ENCODE data around the gene TOX3. TPM values are rescaled to one million over a fixed set of nuclear protein-coding genes. Genes with fewer than 3 reads are reported as not detected.

The TOX3 gene
- total and polyA plus RNA-seq, 2 of the 13 experiments (the other 11 are each of a cell fraction or from before 2014, with no cell fraction given), result 14.5 to 98.6 TPM

DNA sequence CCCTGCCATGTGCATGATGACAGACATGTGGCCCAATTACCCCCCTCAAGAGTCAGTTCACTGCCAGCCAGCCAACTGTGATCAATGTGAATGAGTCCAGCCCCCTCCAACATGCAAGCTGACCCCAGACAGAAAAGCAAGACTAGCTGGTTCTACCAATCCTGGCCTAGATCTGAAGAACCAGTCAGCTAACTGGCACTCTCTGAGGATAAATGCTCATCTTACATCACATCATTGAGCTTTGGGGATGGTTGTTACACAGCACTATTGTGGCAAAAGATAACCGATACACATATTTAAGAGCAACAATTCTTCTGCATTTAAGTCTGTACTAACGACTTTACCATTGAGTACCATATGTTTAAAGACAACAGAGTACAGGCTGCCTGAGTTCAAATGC is 106.7 kb downstream of the TOX3 start:
- CTCF ChIA-PET (ENCODE audit: low intra/inter-chr PET ratio, low total read pairs), result no interaction called here
- DNase-seq (ENCODE audit: low spot score), result no peak
- H3K4me2 ChIP-seq (ENCODE audit: low read depth, low read length), result no peak overlapping the region
- H3K4me1 ChIP-seq (ENCODE audit: insufficient read depth, low read length), result peaks cover 10% of the 10 kb centered on the region
- H2AFZ ChIP-seq (ENCODE audit: low read length), result no peak overlapping the region
- POLR2A ChIA-PET, result no interaction called here
- no peak for ATAC-seq
- BruUV-seq (replicated peaks), result no TSS peak
- intact Hi-C loops (cut with micrococcal nuclease; ENCODE audit: unreplicated experiment) (no loop called here), in situ Hi-C loops (cut with HindIII; ENCODE audit: extremely low pct_ligation_motif_present, low pct_unique_long_range_greater_than_20kb) (loop anchor here (25.0 kb wide), 1 partner anchor 422 kb away; no protein-coding TSS in a partner anchor)
- H3K36me3 ChIP-seq (replicated peaks in 1 of 2; ENCODE audit: control insufficient read depth in 1 of 2, insufficient read depth in 2 of 2, low read length in 2 of 2), result peaks cover 26 to 60% of the 10 kb centered on the region in 2 experiments
- no peaks in the 10 kb centered on the region for H3K9me3 ChIP-seq (ENCODE audit: low read length)
- H3K4me3 ChIP-seq (replicated peaks in 1 of 3; ENCODE audit: insufficient read depth in 1 of 3, low read depth in 2 of 3, low read length in 3 of 3), result no peak overlapping the region
- FAIRE-seq, result no peak
- no peak overlapping the region for H3K9ac ChIP-seq (ENCODE audit: insufficient read depth, low read depth, low read length)
- WGBS (ENCODE audit: low lambda C conversion rate), result 97% methylated on average over 2 of the region's 2 CpGs
- no peaks in the 10 kb centered on the region for H3K79me2 ChIP-seq (ENCODE audit: insufficient read depth, low read length)
- no peaks in the 10 kb centered on the region for H3K27me3 ChIP-seq (ENCODE audit: control insufficient read depth in 1 of 2, insufficient read depth in 2 of 2, low read length in 2 of 2)
- no peak overlapping the region for H3K27ac ChIP-seq (ENCODE audit: extremely low read length, insufficient read depth, low read length)
- no peaks in the 10 kb centered on the region; the same call in 1 of the 2 replicates for H4K20me1 ChIP-seq (ENCODE audit: insufficient read depth, low read length)
- TF ChIP-seq SMAD3 (CRISPR knock-in tag; IDR thresholded peaks at IDR 0.05), result no peak
- TF ChIP-seq ZNF749 (CRISPR knock-in tag; IDR thresholded peaks at IDR 0.05; ENCODE audit: borderline replicate concordance), result no peak
- no peak for TF ChIP-seq ZNF577 (CRISPR knock-in tag; IDR thresholded peaks at IDR 0.05; ENCODE audit: borderline replicate concordance, low read depth)
- TF ChIP-seq, protein P1, sequence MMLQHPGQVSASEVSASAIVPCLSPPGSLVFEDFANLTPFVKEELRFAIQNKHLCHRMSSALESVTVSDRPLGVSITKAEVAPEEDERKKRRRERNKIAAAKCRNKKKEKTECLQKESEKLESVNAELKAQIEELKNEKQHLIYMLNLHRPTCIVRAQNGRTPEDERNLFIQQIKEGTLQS (CRISPR knock-in tag; IDR thresholded peaks at IDR 0.05), result no peak
- TF ChIP-seq ZNF10 (CRISPR knock-in tag; IDR thresholded peaks at IDR 0.05; ENCODE audit: borderline replicate concordance, low read depth), result no peak
- TF ChIP-seq MAFG (CRISPR knock-in tag; IDR thresholded peaks at IDR 0.05), result no peak
- no peak for TF ChIP-seq EEA1 (CRISPR knock-in tag; IDR thresholded peaks at IDR 0.05; ENCODE audit: borderline replicate concordance)
- peak; percentile 99 for TF ChIP-seq RBAK (CRISPR knock-in tag; IDR thresholded peaks at IDR 0.05)
- no peak for TF ChIP-seq TBP (CRISPR knock-in tag; IDR thresholded peaks at IDR 0.05)
- no peak for TF ChIP-seq ZNF232 (CRISPR knock-in tag; IDR thresholded peaks at IDR 0.05; ENCODE audit: borderline replicate concordance)
- TF ChIP-seq ZNF724P (CRISPR knock-in tag; IDR thresholded peaks at IDR 0.05; ENCODE audit: borderline replicate concordance), result no peak
- TF ChIP-seq POLR2G (IDR thresholded peaks at IDR 0.05; ENCODE audit: low read depth, low read length), result no peak
- TF ChIP-seq ZNF550 (CRISPR knock-in tag; IDR thresholded peaks at IDR 0.05; ENCODE audit: borderline replicate concordance), result 0 out of 2 replicates have a peak, but pooled peaks have one; percentile 65
- TF ChIP-seq ZNF292 (CRISPR knock-in tag; IDR thresholded peaks at IDR 0.05; ENCODE audit: borderline replicate concordance, low read depth), result no peak
- peak; percentile 82 for TF ChIP-seq RBM22 (optimal IDR thresholded peaks at IDR 0.05; ENCODE audit: low read length)
- TF ChIP-seq, protein P2, sequence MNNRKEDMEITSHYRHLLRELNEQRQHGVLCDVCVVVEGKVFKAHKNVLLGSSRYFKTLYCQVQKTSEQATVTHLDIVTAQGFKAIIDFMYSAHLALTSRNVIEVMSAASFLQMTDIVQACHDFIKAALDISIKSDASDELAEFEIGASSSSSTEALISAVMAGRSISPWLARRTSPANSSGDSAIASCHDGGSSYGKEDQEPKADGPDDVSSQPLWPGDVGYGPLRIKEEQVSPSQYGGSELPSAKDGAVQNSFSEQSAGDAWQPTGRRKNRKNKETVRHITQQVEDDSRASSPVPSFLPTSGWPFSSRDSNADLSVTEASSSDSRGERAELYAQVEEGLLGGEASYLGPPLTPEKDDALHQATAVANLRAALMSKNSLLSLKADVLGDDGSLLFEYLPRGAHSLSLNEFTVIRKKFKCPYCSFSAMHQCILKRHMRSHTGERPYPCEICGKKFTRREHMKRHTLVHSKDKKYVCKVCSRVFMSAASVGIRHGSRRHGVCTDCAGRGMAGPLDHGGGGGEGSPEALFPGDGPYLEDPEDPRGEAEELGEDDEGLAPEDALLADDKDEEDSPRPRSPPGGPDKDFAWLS (CRISPR knock-in tag; IDR thresholded peaks at IDR 0.05; ENCODE audit: borderline replicate concordance), result no peak
- TF ChIP-seq NAIF1 (CRISPR knock-in tag; IDR thresholded peaks at IDR 0.05; ENCODE audit: borderline replicate concordance), result no peak
- TF ChIP-seq NFE2L1 (CRISPR knock-in tag; IDR thresholded peaks at IDR 0.05; ENCODE audit: borderline replicate concordance), result no peak
- no peak for TF ChIP-seq SPEN (CRISPR knock-in tag; IDR thresholded peaks at IDR 0.05; ENCODE audit: low read depth)
- no peak for TF ChIP-seq SMAD1 (CRISPR knock-in tag; IDR thresholded peaks at IDR 0.05; ENCODE audit: borderline replicate concordance, low read depth)
- no peak for TF ChIP-seq JUNB (CRISPR knock-in tag; IDR thresholded peaks at IDR 0.05; ENCODE audit: borderline replicate concordance)
- TF ChIP-seq CHD4 (IDR thresholded peaks at IDR 0.05; ENCODE audit: borderline replicate concordance, low read length), result no peak
- TF ChIP-seq, protein P3, sequence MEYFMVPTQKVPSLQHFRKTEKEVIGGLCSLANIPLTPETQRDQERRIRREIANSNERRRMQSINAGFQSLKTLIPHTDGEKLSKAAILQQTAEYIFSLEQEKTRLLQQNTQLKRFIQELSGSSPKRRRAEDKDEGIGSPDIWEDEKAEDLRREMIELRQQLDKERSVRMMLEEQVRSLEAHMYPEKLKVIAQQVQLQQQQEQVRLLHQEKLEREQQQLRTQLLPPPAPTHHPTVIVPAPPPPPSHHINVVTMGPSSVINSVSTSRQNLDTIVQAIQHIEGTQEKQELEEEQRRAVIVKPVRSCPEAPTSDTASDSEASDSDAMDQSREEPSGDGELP (IDR thresholded peaks at IDR 0.05; ENCODE audit: borderline replicate concordance, low read depth), result no peak
- TF ChIP-seq ZNF329 (CRISPR knock-in tag; IDR thresholded peaks at IDR 0.05; ENCODE audit: low read depth), result no peak
- TF ChIP-seq KDM1A (CRISPR knock-in tag; IDR thresholded peaks at IDR 0.05), result peak; percentile 54; the same call in 1 of the 2 replicates
